Epithelial cell of prostate (primary cell): ENCODE measurements around the gene WRNIP1.

ENCODE experiments used
- DNase-seq: peaks from one replicate; pipeline ENCODE4 v3.0.0-alpha.2; 2011; ENCODE audit warnings: low read depth, low spot score
- H3K27ac ChIP-seq: fragments of 450-650 bp; 2 replicates; pipeline ENCODE4 v1.5.1; 2017; ENCODE audit warnings: mild to moderate bottlenecking

Gene WRNIP1

GRCh38 chr6:2765166-2765895 lies at the start of gene WRNIP1:
TSS of gene WRNIP1 (plus strand) at chr6:2765393. CDS start at chr6:2765623, 230 bp downstream.
- peak within 1 kb of the TSS; percentile 89 for H3K27ac ChIP-seq
- peak; percentile 96 for DNase-seq

- no peak for DNase-seq
- H3K27ac ChIP-seq: no peak overlapping the region
Measured at GRCh38 chr6:2715737-2716136, 49.5 kb upstream of the WRNIP1 start.

- H3K27ac ChIP-seq: no peak overlapping the region
Measured at GRCh38 chr6:2716936-2717700, 48.1 kb upstream of the WRNIP1 start.

GRCh38 chr6:2718334-2719092 lies 46.7 kb upstream of the WRNIP1 start:
- H3K27ac ChIP-seq: no peak overlapping the region
- no peak for DNase-seq

More at GRCh38 chr6:2716936-2717700, 48.1 kb upstream of the WRNIP1 start:
- DNase-seq: no peak

- DNase-seq: no peak
- H3K27ac ChIP-seq: no peak overlapping the region
Measured at GRCh38 chr6:2719093-2719455, 46.1 kb upstream of the WRNIP1 start.

- no peak overlapping the region for H3K27ac ChIP-seq
- no peak for DNase-seq
Measured at GRCh38 chr6:2721219-2721618, 44.0 kb upstream of the WRNIP1 start.

- no peak overlapping the region for H3K27ac ChIP-seq
- no peak for DNase-seq
Measured at GRCh38 chr6:2725364-2725988, 39.7 kb upstream of the WRNIP1 start.

GRCh38 chr6:2725999-2726567 lies 39.1 kb upstream of the WRNIP1 start:
- no peak for DNase-seq
- no peak overlapping the region for H3K27ac ChIP-seq

- no peak overlapping the region for H3K27ac ChIP-seq
- DNase-seq: no peak
Measured at GRCh38 chr6:2729921-2730320, 35.3 kb upstream of the WRNIP1 start.

- no peak for DNase-seq
- no peak overlapping the region for H3K27ac ChIP-seq
Measured at GRCh38 chr6:2730353-2731107, 34.7 kb upstream of the WRNIP1 start.

- DNase-seq: no peak
- H3K27ac ChIP-seq: no peak overlapping the region
Measured at GRCh38 chr6:2731281-2731909, 33.8 kb upstream of the WRNIP1 start.

GRCh38 chr6:2732503-2733089 lies 32.6 kb upstream of the WRNIP1 start:
- DNase-seq: no peak

GRCh38 chr6:2733324-2733723 lies 31.9 kb upstream of the WRNIP1 start:
- no peak for DNase-seq
- no peak overlapping the region for H3K27ac ChIP-seq

More at GRCh38 chr6:2732503-2733089, 32.6 kb upstream of the WRNIP1 start:
- no peak overlapping the region for H3K27ac ChIP-seq

GRCh38 chr6:2733736-2734480 lies 31.3 kb upstream of the WRNIP1 start:
- H3K27ac ChIP-seq: no peak overlapping the region
- no peak for DNase-seq

GRCh38 chr6:2734488-2735166 lies 30.6 kb upstream of the WRNIP1 start:
- H3K27ac ChIP-seq: no peak overlapping the region
- no peak for DNase-seq

GRCh38 chr6:2737885-2738284 lies 27.3 kb upstream of the WRNIP1 start:
- DNase-seq: no peak
- H3K27ac ChIP-seq: no peak overlapping the region

- DNase-seq: no peak
- H3K27ac ChIP-seq: no peak overlapping the region
Measured at GRCh38 chr6:2738373-2738979, 26.7 kb upstream of the WRNIP1 start.
